Gastroesophageal sphincter (tissue), 3 donors: ENCODE results near the gene ODAD4.

Experiments used
- CTCF ChIP-seq, 4 experiments: fragments of 200-600 bp in 2 of 4; fragments of 450-650 bp in 2 of 4; sonication (generic) in 1 of 4; IDR thresholded peaks; one replicate each; pipeline ENCODE4 v1.5.1; 2017 to 2019; ENCODE audit warnings: antibody characterized with exemption in 4 of 4, mild to moderate bottlenecking in 2 of 4, moderate library complexity in 2 of 4
- EP300 ChIP-seq: sonication (generic); formaldehyde crosslinking; IDR thresholded peaks from one replicate; pipeline ENCODE4 v1.6.1; 2017; ENCODE audit warnings: antibody characterized with exemption, mild to moderate bottlenecking
- POLR2A ChIP-seq, 2 donors: fragments of 450-650 bp; IDR thresholded peaks; one replicate each; pipeline ENCODE4 v1.6.1; 2017; ENCODE audit warnings: antibody characterized with exemption in 2 of 2, mild to moderate bottlenecking in 2 of 2, moderate library complexity in 1 of 2
- POLR2AphosphoS5 ChIP-seq: sonication (generic); formaldehyde crosslinking; IDR thresholded peaks from one replicate; pipeline ENCODE4 v1.6.1; 2017; ENCODE audit warnings: antibody characterized with exemption

- TF ChIP-seq CTCF (IDR thresholded peaks at IDR 0.05): no peak
- no peak for TF ChIP-seq POLR2A (IDR thresholded peaks at IDR 0.05)
- TF ChIP-seq POLR2AphosphoS5: no peak
- no peak for TF ChIP-seq EP300
Measured at GRCh38 chr17:41962111-41962510, 31.7 kb downstream of the ODAD4 start.
